GM21360 (cell line): ENCODE data around the gene FANCB.
A peak's percentile ranks its signal among the peaks of the same experiment; 100 is the strongest.

Source experiments
- ATAC-seq: cut with Tn5 transposase; IDR thresholded peaks from one replicate; pipeline ENCODE4 v1.9.1; 2021; ENCODE audit warnings: mild to moderate bottlenecking, moderate library complexity; ENCODE audit not compliant: unreplicated experiment

The FANCB gene

GRCh38 chrX:14837155-14837554 lies 35.7 kb downstream of the FANCB start:
- ATAC-seq, result peak; percentile 40

- no peak for ATAC-seq
Measured at GRCh38 chrX:14832586-14832985, 40.3 kb downstream of the FANCB start.

- ATAC-seq, result no peak
Measured at GRCh38 chrX:14832151-14832550, 40.7 kb downstream of the FANCB start.

GRCh38 chrX:14829643-14830042 lies 43.2 kb downstream of the FANCB start:
- no peak for ATAC-seq

- ATAC-seq, result no peak
Measured at GRCh38 chrX:14826319-14826718, 46.5 kb downstream of the FANCB start.

GRCh38 chrX:14825851-14826250 lies 47.0 kb downstream of the FANCB start:
- no peak for ATAC-seq

- ATAC-seq, result no peak
Measured at GRCh38 chrX:14819769-14820168, 53.1 kb downstream of the FANCB start.

GRCh38 chrX:14817571-14817970 lies 55.3 kb downstream of the FANCB start:
- ATAC-seq, result no peak

- no peak for ATAC-seq
Measured at GRCh38 chrX:14802943-14803710, 69.7 kb downstream of the FANCB start.

- no peak for ATAC-seq
Measured at GRCh38 chrX:14801136-14801535, 71.7 kb downstream of the FANCB start.

- ATAC-seq, result no peak
Measured at GRCh38 chrX:14798805-14799397, 74.0 kb downstream of the FANCB start.
